Neural progenitor cell (in vitro differentiated cells): ENCODE results near the gene KITLG. TPM values are rescaled to one million over a fixed set of nuclear protein-coding genes. Genes with fewer than 3 reads are reported as not detected.
"Not testable (repeated sequence)": the region's sequence is repeated elsewhere in the genome, so short reads cannot be mapped to it uniquely, and the experiment has no call there.

ENCODE experiments used
- DNase-seq: peaks from one replicate; pipeline ENCODE4 v3.0.0-alpha.2; 2016; ENCODE audit warnings: low spot score
- H2AFZ ChIP-seq: fragments of 200-600 bp; sonication (generic); replicated peaks from 2 replicates; pipeline ENCODE4 v1.6.1; 2016; ENCODE audit warnings: antibody characterized with exemption
- H3F3A ChIP-seq: fragments of 200-600 bp; sonication (generic); 2 replicates; pipeline ENCODE4 v1.6.1; 2016; ENCODE audit warnings: antibody characterized with exemption, low read depth
- H3K27ac ChIP-seq: fragments of 200-600 bp; sonication (generic); 2 replicates; pipeline ENCODE4 v1.5.1; 2016; ENCODE audit warnings: mild to moderate bottlenecking
- H3K27me3 ChIP-seq: fragments of 200-600 bp; sonication (generic); 2 replicates; pipeline ENCODE4 v1.6.1; 2016; ENCODE audit warnings: mild to moderate bottlenecking, moderate library complexity
- H3K36me3 ChIP-seq: fragments of 200-600 bp; sonication (generic); 2 replicates; pipeline ENCODE4 v1.5.1; 2016
- H3K4me1 ChIP-seq: fragments of 200-600 bp; sonication (generic); 2 replicates; pipeline ENCODE4 v1.6.1; 2016; ENCODE audit warnings: mixed run types
- H3K4me2 ChIP-seq: fragments of 200-600 bp; sonication (generic); 2 replicates; pipeline ENCODE4 v1.6.1; 2016
- H3K4me3 ChIP-seq: fragments of 200-600 bp; sonication (generic); 2 replicates; pipeline ENCODE4 v1.5.1; 2016
- H3K79me2 ChIP-seq: fragments of 200-600 bp; sonication (generic); 2 replicates; pipeline ENCODE4 v1.6.1; 2016; ENCODE audit warnings: low read depth
- H3K9ac ChIP-seq: fragments of 200-600 bp; sonication (generic); 2 replicates; pipeline ENCODE4 v1.6.1; 2016
- H3K9me3 ChIP-seq: fragments of 200-600 bp; sonication (generic); 2 replicates; pipeline ENCODE4 v1.5.1; 2016; ENCODE audit warnings: low read depth
- H4K20me1 ChIP-seq: fragments of 200-600 bp; sonication (generic); 2 replicates; pipeline ENCODE4 v1.6.1; 2016; ENCODE audit warnings: low read depth
- H3K27ac Mint-ChIP-seq: 3 replicates; pipeline ENCODE4 v1.8.0; 2021; ENCODE audit warnings: mixed read lengths
- H3K27me3 Mint-ChIP-seq: 2 replicates; pipeline ENCODE4 v1.8.0; 2022; ENCODE audit warnings: low read depth, mild to moderate bottlenecking, inconsistent platforms, moderate library complexity, mixed read lengths; ENCODE audit not compliant: insufficient read depth
- H3K36me3 Mint-ChIP-seq: 3 replicates; pipeline ENCODE4 v1.8.0; 2021; ENCODE audit warnings: mixed read lengths
- H3K4me1 Mint-ChIP-seq: 3 replicates; pipeline ENCODE4 v1.8.0; 2021; ENCODE audit warnings: mixed read lengths
- H3K4me3 Mint-ChIP-seq: 3 replicates; pipeline ENCODE4 v1.8.0; 2021; ENCODE audit warnings: mild to moderate bottlenecking, moderate library complexity, mixed read lengths
- H3K9me3 Mint-ChIP-seq: 3 replicates; pipeline ENCODE4 v1.8.0; 2020; ENCODE audit warnings: mixed read lengths
- EZH2 ChIP-seq: fragments of 200-600 bp; sonication (generic); IDR thresholded peaks from 2 replicates; pipeline ENCODE4 v1.6.1; 2017; ENCODE audit warnings: antibody characterized with exemption, mild to moderate bottlenecking, moderate library complexity
- EZH2phosphoT487 ChIP-seq: fragments of 200-600 bp; sonication (generic); IDR thresholded peaks from 2 replicates; pipeline ENCODE4 v1.6.1; 2017; ENCODE audit warnings: antibody characterized with exemption
- total RNA-seq: library from RNA; depleted of rRNA; stranded (reverse); fragments of >200 nt; gene quantifications from 2 replicates; pipeline ENCODE4 v1.2.3, GENCODE V29; 2015; ENCODE audit warnings: low replicate concordance
- TF ChIP-seq, protein P1 (sequence below): fragments of 200-600 bp; sonication (generic); IDR thresholded peaks from 2 replicates; pipeline ENCODE4 v1.5.1; 2017; ENCODE audit warnings: antibody characterized with exemption, mild to moderate bottlenecking

KITLG gene, protein sequence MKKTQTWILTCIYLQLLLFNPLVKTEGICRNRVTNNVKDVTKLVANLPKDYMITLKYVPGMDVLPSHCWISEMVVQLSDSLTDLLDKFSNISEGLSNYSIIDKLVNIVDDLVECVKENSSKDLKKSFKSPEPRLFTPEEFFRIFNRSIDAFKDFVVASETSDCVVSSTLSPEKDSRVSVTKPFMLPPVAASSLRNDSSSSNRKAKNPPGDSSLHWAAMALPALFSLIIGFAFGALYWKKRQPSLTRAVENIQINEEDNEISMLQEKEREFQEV
- 1.0 and 1.2 TPM in 2 replicates for total RNA-seq

DNA sequence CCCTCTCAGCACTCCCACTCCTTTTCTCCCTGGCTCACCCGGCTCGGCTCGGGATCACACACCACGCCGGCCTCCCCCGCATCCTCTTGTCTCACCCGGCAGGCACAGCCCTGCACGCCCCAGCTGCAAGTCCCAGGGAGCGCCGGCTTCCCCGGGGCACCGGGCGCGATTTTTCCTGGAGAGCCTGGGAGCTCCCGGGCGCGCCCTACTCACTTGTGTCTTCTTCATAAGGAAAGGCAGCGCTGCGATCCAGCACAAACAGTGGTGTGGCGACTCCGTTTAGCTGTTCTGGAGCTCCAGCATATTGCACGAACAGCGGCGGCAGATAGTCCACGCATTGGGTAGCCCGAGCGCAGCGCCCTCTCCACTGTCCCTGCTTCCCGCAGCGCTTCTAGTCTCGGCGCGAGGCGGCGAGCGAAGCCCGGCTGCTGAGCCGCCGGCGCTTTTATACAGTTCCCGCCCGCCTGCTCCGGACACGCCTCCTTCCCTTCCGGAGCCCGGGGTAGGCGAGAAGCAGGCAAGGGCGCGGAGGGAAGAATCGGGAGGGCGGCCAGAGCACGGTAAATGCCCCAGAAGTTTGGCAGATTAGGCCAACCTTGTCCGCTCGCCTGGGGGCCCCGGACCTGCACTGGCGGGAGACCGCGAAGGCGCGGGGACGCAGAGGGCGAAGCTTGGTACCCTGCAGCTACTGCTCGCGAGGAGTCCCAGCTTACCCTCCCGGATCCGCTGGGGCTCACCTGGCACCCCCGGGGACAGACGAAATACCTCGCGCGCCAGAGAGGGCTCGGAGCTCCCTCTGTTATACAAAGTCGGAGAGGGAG lies at the start of gene KITLG:
Gene KITLG (minus strand): TSS at position 421 of the 821 bp plus-strand sequence. CDS start 193 bp downstream, at position 228.
- Histone ChIP-seq H3K9me3 (no peaks in the 10 kb centered on the region), H3K4me3 (peak within 1 kb of the TSS; percentile 57), H3F3A (peaks cover 26% of the 10 kb centered on the region), H4K20me1 (peaks cover 14% of the 10 kb centered on the region), H3K27me3 (peaks cover 75% of the 10 kb centered on the region), H3K9ac (no peak within 1 kb of the TSS), H3K4me1 (peaks cover 11% of the 10 kb centered on the region), H3K4me2 (peak within 1 kb of the TSS; percentile 94), H3K27ac (no peak within 1 kb of the TSS), H3K79me2 (no peaks in the 10 kb centered on the region), H3K36me3 (no peaks in the 10 kb centered on the region), H2AFZ (peak within 1 kb of the TSS; percentile 88)
- TF ChIP-seq, protein P1, sequence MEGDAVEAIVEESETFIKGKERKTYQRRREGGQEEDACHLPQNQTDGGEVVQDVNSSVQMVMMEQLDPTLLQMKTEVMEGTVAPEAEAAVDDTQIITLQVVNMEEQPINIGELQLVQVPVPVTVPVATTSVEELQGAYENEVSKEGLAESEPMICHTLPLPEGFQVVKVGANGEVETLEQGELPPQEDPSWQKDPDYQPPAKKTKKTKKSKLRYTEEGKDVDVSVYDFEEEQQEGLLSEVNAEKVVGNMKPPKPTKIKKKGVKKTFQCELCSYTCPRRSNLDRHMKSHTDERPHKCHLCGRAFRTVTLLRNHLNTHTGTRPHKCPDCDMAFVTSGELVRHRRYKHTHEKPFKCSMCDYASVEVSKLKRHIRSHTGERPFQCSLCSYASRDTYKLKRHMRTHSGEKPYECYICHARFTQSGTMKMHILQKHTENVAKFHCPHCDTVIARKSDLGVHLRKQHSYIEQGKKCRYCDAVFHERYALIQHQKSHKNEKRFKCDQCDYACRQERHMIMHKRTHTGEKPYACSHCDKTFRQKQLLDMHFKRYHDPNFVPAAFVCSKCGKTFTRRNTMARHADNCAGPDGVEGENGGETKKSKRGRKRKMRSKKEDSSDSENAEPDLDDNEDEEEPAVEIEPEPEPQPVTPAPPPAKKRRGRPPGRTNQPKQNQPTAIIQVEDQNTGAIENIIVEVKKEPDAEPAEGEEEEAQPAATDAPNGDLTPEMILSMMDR, result no peak
- peak; percentile 2 for TF ChIP-seq EZH2
- TF ChIP-seq EZH2phosphoT487, result peak; percentile 53
- Mint-ChIP-seq H3K36me3 (no peaks in the 10 kb centered on the region), H3K27me3 (no peaks in the 10 kb centered on the region), H3K27ac (peak within 1 kb of the TSS; percentile 29), H3K4me1 (peaks cover 37% of the 10 kb centered on the region), H3K9me3 (peaks cover 3% of the 10 kb centered on the region), H3K4me3 (peak within 1 kb of the TSS; percentile 98)
- DNase-seq, result peak; percentile 93

DNA sequence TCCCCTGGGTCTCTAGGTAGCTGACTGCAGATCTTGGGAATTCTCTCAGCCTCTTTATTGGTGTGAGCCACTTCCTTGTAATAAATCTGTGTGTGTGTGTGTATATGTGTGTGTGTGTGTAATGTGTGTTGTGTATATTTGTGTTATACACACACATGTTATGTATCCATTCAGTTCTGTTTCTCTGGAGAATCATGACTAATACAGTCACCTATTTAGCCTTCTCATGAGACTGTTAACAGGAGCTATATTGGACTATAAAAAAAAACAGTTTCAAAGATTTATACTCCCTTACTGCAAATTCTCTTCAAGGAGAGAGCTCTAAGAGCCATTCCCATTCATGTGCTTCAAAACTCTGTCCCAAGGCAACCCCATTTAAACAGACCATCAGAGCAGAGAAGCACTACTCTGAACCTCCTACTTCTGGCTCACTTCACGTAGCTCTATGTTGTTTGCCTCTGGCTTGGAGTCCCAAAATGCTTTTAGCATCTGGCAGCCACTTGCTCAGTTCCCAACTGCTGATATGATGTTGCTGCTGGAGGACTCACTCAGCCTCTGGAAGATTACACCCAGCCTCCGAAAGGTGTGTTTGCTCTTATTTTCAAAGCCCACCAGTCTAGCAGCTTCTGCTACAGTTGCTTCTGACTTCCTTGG lies 48.7 kb upstream of the KITLG start:
- Histone ChIP-seq H3K4me2 (no peak overlapping the region), H3K4me1 (peaks cover 12% of the 10 kb centered on the region), H3K27me3 (no peaks in the 10 kb centered on the region), H2AFZ (no peak overlapping the region), H3K79me2 (no peaks in the 10 kb centered on the region), H3F3A (no peaks in the 10 kb centered on the region), H4K20me1 (no peaks in the 10 kb centered on the region), H3K9me3 (no peaks in the 10 kb centered on the region), H3K9ac (no peak overlapping the region), H3K4me3 (no peak overlapping the region), H3K36me3 (no peaks in the 10 kb centered on the region), H3K27ac (no peak overlapping the region)
- Mint-ChIP-seq H3K4me1 (peaks cover 18% of the 10 kb centered on the region), H3K4me3 (no peak overlapping the region), H3K9me3 (no peaks in the 10 kb centered on the region), H3K27ac (no peak overlapping the region), H3K36me3 (no peaks in the 10 kb centered on the region), H3K27me3 (no peaks in the 10 kb centered on the region)
- TF ChIP-seq EZH2, result no peak
- no peak for TF ChIP-seq EZH2phosphoT487
- TF ChIP-seq, protein P1, result no peak
- DNase-seq, result no peak

DNA sequence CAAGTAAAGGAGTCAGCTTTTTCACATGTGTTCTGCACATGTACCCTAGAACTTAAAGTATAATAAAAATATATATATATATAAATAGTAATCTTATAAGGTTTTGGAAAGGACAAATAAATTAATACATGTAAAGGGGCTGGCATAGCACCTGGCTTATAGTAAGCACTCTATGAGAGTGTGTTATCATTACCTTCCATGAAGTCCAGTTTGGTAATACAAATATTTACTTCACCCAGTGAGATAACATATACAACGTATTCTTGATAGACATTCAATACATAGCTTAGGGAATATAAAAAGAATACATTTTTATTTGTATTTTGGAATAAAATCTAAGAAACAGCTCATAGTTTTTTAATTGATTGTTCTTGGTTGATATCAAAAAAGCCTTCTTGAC lies 47.8 kb upstream of the KITLG start:
- H4K20me1 ChIP-seq, H3K36me3 Mint-ChIP-seq, H3K9me3 Mint-ChIP-seq, H3K27me3 Mint-ChIP-seq, H3K4me3 ChIP-seq, H3K4me3 Mint-ChIP-seq, DNase-seq, H3K4me2 ChIP-seq, H3K27me3 ChIP-seq, H3K79me2 ChIP-seq, H3K9me3 ChIP-seq, H3K27ac Mint-ChIP-seq, H3K9ac ChIP-seq, H3K36me3 ChIP-seq, H3K27ac ChIP-seq, H2AFZ ChIP-seq, H3F3A ChIP-seq: not testable (repeated sequence)
- peaks cover 19% of the 10 kb centered on the region for H3K4me1 ChIP-seq
- peaks cover 28% of the 10 kb centered on the region for H3K4me1 Mint-ChIP-seq
